ENCODE results near the gene SCP2.

The SCP2 gene

GRCh38 chr1:53083636-53084588, 156.8 kb downstream of the SCP2 start:
- no peak for DNase-seq

GRCh38 chr1:53084589-53084971, 157.5 kb downstream of the SCP2 start:
- DNase-seq = no peak

- no peak for DNase-seq
These were observed 158.3 kb downstream of the SCP2 start for GRCh38 chr1:53085405-53085804.

GRCh38 chr1:53086491-53087070, 159.5 kb downstream of the SCP2 start:
- no peak for DNase-seq

- no peak for DNase-seq
These were observed 160.5 kb downstream of the SCP2 start for GRCh38 chr1:53087332-53088285.

GRCh38 chr1:53088616-53089300, 161.7 kb downstream of the SCP2 start:
- DNase-seq = no peak

- DNase-seq = no peak
These were observed 162.6 kb downstream of the SCP2 start for GRCh38 chr1:53089478-53090226.

- DNase-seq = no peak
These were observed 163.4 kb downstream of the SCP2 start for GRCh38 chr1:53090227-53091147.

- DNase-seq = no peak
These were observed 165.0 kb downstream of the SCP2 start for GRCh38 chr1:53091841-53092645.

GRCh38 chr1:53092659-53093450, 165.8 kb downstream of the SCP2 start:
- no peak for DNase-seq

GRCh38 chr1:53093451-53093754, 166.3 kb downstream of the SCP2 start:
- no peak for DNase-seq

- DNase-seq = no peak
These were observed 166.9 kb downstream of the SCP2 start for GRCh38 chr1:53093778-53094532.

GRCh38 chr1:53094533-53094919, 167.4 kb downstream of the SCP2 start:
- DNase-seq = no peak
